Measurements from ENCODE around the gene SNX32.
"Not testable (repeated sequence)": the region's sequence is repeated elsewhere in the genome, so short reads cannot be mapped to it uniquely, and the experiment has no call there.

The SNX32 gene

GRCh38 chr11:65887723-65888162 lies 54.0 kb downstream of the SNX32 start:
- no peak for DNase-seq

- DNase-seq = peak; percentile 62 to 78
Observed at GRCh38 chr11:65888163-65888814, 54.5 kb downstream of the SNX32 start, which contains the start of gene FIBP. FIBP (minus strand) TSS chr11:65888471; CDS start chr11:65888418, 53 bp downstream.

- peak; percentile 66 to 93 for DNase-seq
Observed at GRCh38 chr11:65890324-65891218, 56.8 kb downstream of the SNX32 start, which contains the start of gene CCDC85B. CCDC85B (plus strand) TSS chr11:65890673; CDS start chr11:65890784, 111 bp downstream.

GRCh38 chr11:65891219-65892136 lies 57.7 kb downstream of the SNX32 start:
- no peak for DNase-seq

- DNase-seq = not testable (repeated sequence)
Observed at GRCh38 chr11:65892137-65892540, 58.4 kb downstream of the SNX32 start.

GRCh38 chr11:65892661-65893317 lies 59.0 kb downstream of the SNX32 start:
- DNase-seq = no peak

GRCh38 chr11:65894034-65894591 lies 60.4 kb downstream of the SNX32 start:
- no peak for DNase-seq

- no peak for DNase-seq
Observed at GRCh38 chr11:65895482-65895981, 61.8 kb downstream of the SNX32 start.

GRCh38 chr11:65896034-65896999 lies 62.6 kb downstream of the SNX32 start:
- no peak for DNase-seq

GRCh38 chr11:65897020-65897471 lies 63.3 kb downstream of the SNX32 start:
- DNase-seq = no peak

GRCh38 chr11:65898656-65899355 lies 65.0 kb downstream of the SNX32 start:
- no peak for DNase-seq

- DNase-seq = no peak
Observed at GRCh38 chr11:65899356-65900124, 65.8 kb downstream of the SNX32 start.

- DNase-seq = no peak
Observed at GRCh38 chr11:65900125-65900898, 66.5 kb downstream of the SNX32 start, which contains the start of gene FOSL1. FOSL1 (minus strand) TSS chr11:65900388; CDS start chr11:65900339, 49 bp downstream.

- no peak for DNase-seq
Observed at GRCh38 chr11:65900899-65901180, 67.1 kb downstream of the SNX32 start.

GRCh38 chr11:65903068-65903481 lies 69.3 kb downstream of the SNX32 start:
- no peak for DNase-seq

All from cerebellar nuclear complex (tissue), 1 donor.